ENCODE data around the gene ZNF747. TPM values are rescaled to one million over a fixed set of nuclear protein-coding genes. Genes with fewer than 3 reads are reported as not detected.

Gene ZNF747
- total RNA-seq, 3 donors from 2014 or later = 9.2 to 13.8 (median 10.5) TPM

DNA sequence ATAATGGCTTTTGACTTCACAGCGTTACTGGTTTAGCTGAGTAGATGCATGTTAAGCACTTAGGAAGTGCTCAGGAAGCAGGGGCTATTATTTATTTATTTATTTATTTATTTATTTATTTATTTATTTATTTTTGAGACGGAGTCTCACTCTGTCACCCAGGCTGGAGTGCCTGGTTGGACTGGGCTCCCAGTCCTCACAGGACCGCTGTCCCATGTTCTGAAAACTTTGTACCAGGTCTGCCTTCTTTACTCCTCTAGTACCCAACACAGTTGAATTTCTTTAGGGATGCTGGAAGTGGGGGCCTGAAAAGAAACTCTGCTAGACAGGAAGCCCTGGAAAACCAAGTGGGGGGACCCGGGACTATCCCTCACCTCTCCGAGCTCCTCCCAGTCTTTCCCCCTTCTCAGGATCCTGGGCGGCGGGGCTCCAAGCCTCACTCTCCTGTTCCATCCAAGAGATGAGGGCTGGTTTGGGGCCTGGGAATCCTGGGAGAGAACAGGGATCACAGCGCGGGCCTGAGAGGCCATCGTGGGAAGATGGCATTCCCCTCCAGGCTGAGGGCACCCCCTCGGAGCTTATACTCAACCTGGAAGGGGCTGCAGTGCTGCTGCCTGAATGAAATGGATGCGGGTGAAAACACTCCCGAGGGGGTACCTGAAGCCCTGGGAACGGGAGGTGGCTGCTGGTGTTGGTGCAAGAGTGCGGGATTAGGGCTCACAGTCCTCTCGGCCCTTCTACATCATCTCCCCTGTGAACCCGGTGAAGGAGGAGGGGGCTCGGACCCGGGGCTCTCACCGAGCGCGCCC lies 36.2 kb upstream of the ZNF747 start:
- Histone ChIP-seq H3K4me1 (ENCODE audit: low read depth) (peaks cover 33% of the 10 kb centered on the region), H3K4me3 (peak overlapping the region; percentile 50), H3K9me3 (no peaks in the 10 kb centered on the region), H3K36me3 (ENCODE audit: low read depth) (no peaks in the 10 kb centered on the region)
- intact Hi-C loops (cut with DNase I, micrococcal nuclease) = loop anchor here in 1 of 2 donors (10.0 kb wide), 1 partner anchor 64 kb away; no protein-coding TSS in a partner anchor
- TF ChIP-seq CTCF (IDR thresholded peaks at IDR 0.05) = no peak
- DNase-seq (peak; percentile 47 to 63 (median 57)), ATAC-seq (peak; percentile 6)

DNA sequence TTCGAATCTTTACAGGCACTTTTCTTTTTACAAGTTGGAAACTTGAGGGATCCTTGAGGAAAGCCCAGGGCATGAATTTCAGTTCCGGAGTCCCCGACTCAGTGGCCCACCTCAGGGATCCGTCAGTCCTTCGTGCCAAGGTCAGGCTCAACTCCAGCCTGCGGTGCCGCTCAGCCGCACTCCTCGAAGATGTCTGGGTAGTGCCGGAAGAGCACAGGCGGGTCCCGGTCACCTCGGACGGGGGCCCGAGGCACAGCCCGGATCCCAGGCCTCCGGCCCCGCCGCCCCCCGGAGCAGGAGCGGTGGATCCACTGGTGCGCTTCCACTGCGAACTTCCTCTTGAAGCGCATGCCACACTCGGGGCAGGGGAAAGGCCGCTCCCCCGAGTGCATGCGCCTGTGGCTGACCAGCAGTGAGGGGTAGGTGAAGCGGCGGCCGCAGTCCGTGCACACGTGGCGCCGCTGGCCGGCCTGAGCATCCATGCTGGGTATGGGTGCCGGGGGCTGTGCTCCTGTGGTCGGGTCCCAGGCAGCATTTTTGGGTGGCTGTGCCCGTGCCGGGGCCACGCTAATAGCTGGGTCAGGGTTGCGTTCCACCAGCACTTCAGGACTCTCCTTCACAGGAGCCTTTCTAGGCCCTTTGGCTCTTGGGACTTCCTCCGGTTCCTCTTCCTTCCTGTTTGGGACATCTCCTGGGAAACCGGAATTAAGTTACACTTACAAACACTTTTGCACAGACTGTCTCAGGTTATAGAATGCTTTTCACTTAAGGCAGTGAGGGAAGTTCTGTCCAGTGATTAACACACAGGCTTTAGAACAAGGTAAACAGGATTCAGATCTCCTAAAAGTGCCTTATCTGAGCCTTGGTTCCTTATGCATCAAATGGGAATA lies 35.3 kb upstream of the ZNF747 start:
- peaks cover 29% of the 10 kb centered on the region for H3K4me1 ChIP-seq (ENCODE audit: low read depth)
- no peak for TF ChIP-seq CTCF (IDR thresholded peaks at IDR 0.05)
- ATAC-seq = no peak
- no peak for DNase-seq
- no peaks in the 10 kb centered on the region for H3K9me3 ChIP-seq
- intact Hi-C loops (cut with DNase I, micrococcal nuclease) = loop anchor here in 1 of 2 donors (10.0 kb wide), 1 partner anchor 65 kb away; no protein-coding TSS in a partner anchor
- H3K36me3 ChIP-seq (ENCODE audit: low read depth) = no peaks in the 10 kb centered on the region
- no peak overlapping the region for H3K4me3 ChIP-seq

GRCh38 chr16:30569281-30569680 lies 34.6 kb upstream of the ZNF747 start:
- DNase-seq (no peak), ATAC-seq (no peak)
- Histone ChIP-seq H3K9me3 (no peaks in the 10 kb centered on the region), H3K4me3 (no peak overlapping the region), H3K36me3 (ENCODE audit: low read depth) (no peaks in the 10 kb centered on the region), H3K4me1 (ENCODE audit: low read depth) (peaks cover 27% of the 10 kb centered on the region)
- no peak for TF ChIP-seq CTCF (IDR thresholded peaks at IDR 0.05)
- intact Hi-C loops (cut with DNase I, micrococcal nuclease) = no loop called here

DNA sequence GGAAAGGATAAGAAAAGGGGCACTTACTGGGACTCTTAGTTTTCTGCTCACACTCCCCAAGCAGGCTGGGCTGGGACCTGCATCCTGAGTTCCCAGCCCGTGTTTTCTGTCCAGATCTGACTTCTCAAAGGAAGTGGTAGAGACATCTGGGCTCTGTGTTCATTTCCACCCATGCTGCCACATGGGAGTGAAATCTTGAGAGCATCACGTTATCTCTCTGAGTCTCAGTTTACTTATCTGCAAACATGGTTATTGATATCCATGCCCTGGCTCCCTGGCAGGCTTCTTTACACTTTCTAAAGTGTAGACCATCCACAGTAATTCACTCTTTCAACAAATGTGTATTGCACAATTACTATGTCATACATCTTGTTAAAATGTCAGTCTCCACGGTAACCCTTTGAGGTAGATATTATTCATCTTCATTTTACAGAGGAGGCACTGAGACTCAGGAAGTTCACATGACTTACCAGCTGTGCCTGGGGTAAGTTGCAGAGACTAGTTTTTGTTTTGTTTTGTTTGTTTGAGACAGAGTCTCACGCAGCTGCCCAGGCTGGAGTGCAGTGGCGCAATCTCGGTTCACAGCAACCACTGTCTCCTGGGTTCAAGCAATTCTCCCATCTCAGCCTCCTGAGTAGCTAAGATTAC lies 33.5 kb upstream of the ZNF747 start:
- ATAC-seq = peak; percentile 18
- intact Hi-C loops (cut with DNase I, micrococcal nuclease) = no loop called here
- H3K4me1 ChIP-seq (ENCODE audit: low read depth) = peaks cover 27% of the 10 kb centered on the region
- TF ChIP-seq CTCF (IDR thresholded peaks at IDR 0.05) = no peak
- no peaks in the 10 kb centered on the region for H3K36me3 ChIP-seq (ENCODE audit: low read depth)
- H3K4me3 ChIP-seq = no peak overlapping the region
- no peaks in the 10 kb centered on the region for H3K9me3 ChIP-seq
- peak in 1 of 3 donors; percentile 14 for DNase-seq
